Body of pancreas (tissue), 4 donors: ENCODE data around the gene COPG2. TPM values are rescaled to one million over a fixed set of nuclear protein-coding genes. Genes with fewer than 3 reads are reported as not detected.

Experiments
- ATAC-seq: fragments of 150-250 bp; one replicate; pipeline ENCODE4 v1.9.1; 2016
- DNase-seq, 4 donors: peaks; one replicate each; pipeline ENCODE4 v3.0.0-alpha.2; 2019
- H3K27ac ChIP-seq, 4 donors: fragments of 200-600 bp; sonication (generic); 1 replicate in 3 of 4; 2 replicates in 1 of 4; pipeline versions ENCODE4 v1.5.1 to v1.6.1; 2016 to 2019; ENCODE audit warnings: mild to moderate bottlenecking in 1 of 4, mixed read lengths in 1 of 4, moderate library complexity in 1 of 4
- H3K27me3 ChIP-seq, 2 donors: fragments of 200-600 bp; sonication (generic); one replicate each; pipeline ENCODE4 v1.6.0; 2016; ENCODE audit warnings: mild to moderate bottlenecking in 1 of 2
- H3K36me3 ChIP-seq, 2 donors: fragments of 200-600 bp; sonication (generic); replicated peaks in 1 of 2; 2 replicates each; pipeline ENCODE4 v1.5.1; 2016; ENCODE audit warnings: low read depth in 2 of 2; ENCODE audit not compliant: insufficient read depth in 1 of 2
- H3K4me1 ChIP-seq: fragments of 200-600 bp; sonication (generic); one replicate; pipeline ENCODE4 v1.6.0; 2016
- H3K4me3 ChIP-seq, 2 donors: fragments of 200-600 bp; sonication (generic); 1 replicate in 1 of 2; 2 replicates in 1 of 2; pipeline ENCODE4 v1.5.1; 2016 to 2019
- H3K9me3 ChIP-seq, 3 donors: fragments of 200-600 bp; sonication (generic); 1 replicate in 2 of 3; 2 replicates in 1 of 3; pipeline ENCODE4 v1.5.1; 2016
- POLR2A ChIP-seq, 3 donors: fragments of 450-650 bp; IDR thresholded peaks; one replicate each; pipeline ENCODE4 v1.6.1; 2016; ENCODE audit warnings: antibody characterized with exemption in 3 of 3, mild to moderate bottlenecking in 2 of 3
- WGBS, 2 donors: methylation state at CpG; one replicate each; pipeline ENCODE4 v1.1.5; 2017; 5-methylcytosine and 5-hydroxymethylcytosine counted together
- intact Hi-C: fragments of 100-400 bp; cut with DNase I; formaldehyde crosslinking; loops from one replicate; pipeline ENCODE4 v1.15.1; 2023
- total RNA-seq, 2 donors: library from RNA; depleted of rRNA; stranded (reverse); fragments of >200 nt; gene quantifications; one replicate each; pipeline ENCODE4 v1.1.0, GENCODE V29; 2016
- TF ChIP-seq, protein P1 (sequence below), 7 experiments: fragments of 450-650 bp in 4 of 7; fragments of 200-600 bp in 3 of 7; sonication (generic) in 3 of 7; IDR thresholded peaks; one replicate each; pipeline ENCODE4 v1.5.1; 2016 to 2019; ENCODE audit warnings: antibody characterized with exemption in 7 of 7

The COPG2 gene
- total RNA-seq, 2 donors from 2014 or later, result 12.5 to 14.5 TPM

GRCh38 chr7:130492523-130493274 is 175.8 kb downstream of the COPG2 start:
- intact Hi-C loops, result loop anchor here (10.0 kb wide), 1 partner anchor 418 kb away; the partner anchor contains the start of gene KLHDC10
- DNase-seq, result peak in 1 of 4 donors; percentile 24

DNA sequence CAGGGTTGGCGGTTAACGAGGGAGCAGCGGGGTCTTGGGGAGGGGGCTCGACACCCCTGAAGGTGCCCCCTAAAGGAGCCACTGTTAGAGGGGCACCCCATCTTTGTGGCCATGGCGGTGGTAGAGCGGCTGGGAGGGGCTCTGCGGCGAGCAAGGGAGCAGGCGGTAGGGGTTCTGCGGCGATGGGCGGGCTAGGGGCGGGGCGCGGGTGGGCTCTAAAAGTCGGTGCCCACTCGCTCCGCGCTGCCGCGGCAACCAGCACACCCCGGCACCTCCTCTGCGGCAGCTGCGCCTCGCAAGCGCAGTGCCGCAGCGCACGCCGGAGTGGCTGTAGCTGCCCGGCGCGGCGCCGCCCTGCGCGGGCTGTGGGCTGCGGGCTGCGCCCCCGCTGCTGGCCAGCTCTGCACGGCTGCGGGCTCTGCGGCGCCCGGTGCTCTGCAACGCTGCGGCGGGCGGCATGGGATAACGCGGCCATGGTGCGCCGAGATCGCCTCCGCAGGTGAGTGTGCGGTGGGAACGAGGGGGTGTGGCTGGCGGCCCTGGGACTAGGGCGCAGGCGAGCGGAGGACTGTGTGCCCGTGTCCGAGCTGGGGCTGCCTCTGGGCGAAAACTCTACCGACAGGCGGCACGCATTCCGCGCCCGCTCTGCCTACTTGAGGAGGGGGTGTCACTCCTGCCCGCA is 176.6 kb downstream of the COPG2 start, which contains the start of gene MEST:
Gene MEST (plus strand): TSS at position 245 of the 682 bp plus-strand sequence. CDS start 229 bp downstream, at position 474.
- no peak within 1 kb of the TSS for H3K4me3 ChIP-seq
- no peak for TF ChIP-seq POLR2A (IDR thresholded peaks at IDR 0.05)
- TF ChIP-seq, protein P1, sequence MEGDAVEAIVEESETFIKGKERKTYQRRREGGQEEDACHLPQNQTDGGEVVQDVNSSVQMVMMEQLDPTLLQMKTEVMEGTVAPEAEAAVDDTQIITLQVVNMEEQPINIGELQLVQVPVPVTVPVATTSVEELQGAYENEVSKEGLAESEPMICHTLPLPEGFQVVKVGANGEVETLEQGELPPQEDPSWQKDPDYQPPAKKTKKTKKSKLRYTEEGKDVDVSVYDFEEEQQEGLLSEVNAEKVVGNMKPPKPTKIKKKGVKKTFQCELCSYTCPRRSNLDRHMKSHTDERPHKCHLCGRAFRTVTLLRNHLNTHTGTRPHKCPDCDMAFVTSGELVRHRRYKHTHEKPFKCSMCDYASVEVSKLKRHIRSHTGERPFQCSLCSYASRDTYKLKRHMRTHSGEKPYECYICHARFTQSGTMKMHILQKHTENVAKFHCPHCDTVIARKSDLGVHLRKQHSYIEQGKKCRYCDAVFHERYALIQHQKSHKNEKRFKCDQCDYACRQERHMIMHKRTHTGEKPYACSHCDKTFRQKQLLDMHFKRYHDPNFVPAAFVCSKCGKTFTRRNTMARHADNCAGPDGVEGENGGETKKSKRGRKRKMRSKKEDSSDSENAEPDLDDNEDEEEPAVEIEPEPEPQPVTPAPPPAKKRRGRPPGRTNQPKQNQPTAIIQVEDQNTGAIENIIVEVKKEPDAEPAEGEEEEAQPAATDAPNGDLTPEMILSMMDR (IDR thresholded peaks at IDR 0.05), result peak in 1 of 7 experiments; percentile 6
- intact Hi-C loops, result loop anchor here (10.0 kb wide), 1 partner anchor 417 kb away; the partner anchor contains the start of gene KLHDC10
- peak; percentile 27 for ATAC-seq
- DNase-seq, result peak; percentile 31 to 54 (median 36)
- no peaks in the 10 kb centered on the region for H3K27me3 ChIP-seq
- H3K4me1 ChIP-seq, result peaks cover 65% of the 10 kb centered on the region
- H3K9me3 ChIP-seq, result no peaks in the 10 kb centered on the region
- H3K36me3 ChIP-seq, result peaks cover 0 to 1% of the 10 kb centered on the region in 2 donors
- WGBS, 2 donors, result 23 to 50% methylated on average over 4 to 38 of the region's 71 CpGs
- peak within 1 kb of the TSS in 2 of 4 donors; percentile 5 to 30 for H3K27ac ChIP-seq

More at GRCh38 chr7:130492523-130493274, 175.8 kb downstream of the COPG2 start:
- H3K27me3 ChIP-seq, result no peaks in the 10 kb centered on the region
- peaks cover 0 to 1% of the 10 kb centered on the region in 2 donors for H3K36me3 ChIP-seq
- WGBS, 2 donors, result 46 to 63% methylated on average over 45 to 50 of the region's 50 CpGs
- H3K9me3 ChIP-seq, result no peaks in the 10 kb centered on the region
- H3K4me1 ChIP-seq, result peaks cover 57% of the 10 kb centered on the region
- H3K4me3 ChIP-seq, result no peak overlapping the region
- no peak overlapping the region for H3K27ac ChIP-seq
- TF ChIP-seq, protein P1 (IDR thresholded peaks at IDR 0.05), result no peak
- no peak for TF ChIP-seq POLR2A (IDR thresholded peaks at IDR 0.05)
- no peak for ATAC-seq

- intact Hi-C loops, result loop anchor here (10.0 kb wide), 1 partner anchor 416 kb away; the partner anchor contains the start of gene KLHDC10
- Histone ChIP-seq H3K4me3 (no peak overlapping the region), H3K27ac (peak overlapping the region in 2 of 4 donors; percentile 5 to 30), H3K27me3 (no peaks in the 10 kb centered on the region), H3K4me1 (peaks cover 71% of the 10 kb centered on the region), H3K36me3 (no peaks in the 10 kb centered on the region), H3K9me3 (no peaks in the 10 kb centered on the region)
- 47 to 64% methylated on average over 48 to 62 of the region's 62 CpGs for WGBS, 2 donors
- DNase-seq (peak; percentile 40 to 68 (median 50)), ATAC-seq (peak; percentile 25)
- TF ChIP-seq, protein P1 (IDR thresholded peaks at IDR 0.05), result peak; percentile 12 to 60 (median 52)
- TF ChIP-seq POLR2A (IDR thresholded peaks at IDR 0.05), result peak in 1 of 3 donors; percentile 17
Observed at GRCh38 chr7:130490888-130491804, 177.4 kb downstream of the COPG2 start.

DNA sequence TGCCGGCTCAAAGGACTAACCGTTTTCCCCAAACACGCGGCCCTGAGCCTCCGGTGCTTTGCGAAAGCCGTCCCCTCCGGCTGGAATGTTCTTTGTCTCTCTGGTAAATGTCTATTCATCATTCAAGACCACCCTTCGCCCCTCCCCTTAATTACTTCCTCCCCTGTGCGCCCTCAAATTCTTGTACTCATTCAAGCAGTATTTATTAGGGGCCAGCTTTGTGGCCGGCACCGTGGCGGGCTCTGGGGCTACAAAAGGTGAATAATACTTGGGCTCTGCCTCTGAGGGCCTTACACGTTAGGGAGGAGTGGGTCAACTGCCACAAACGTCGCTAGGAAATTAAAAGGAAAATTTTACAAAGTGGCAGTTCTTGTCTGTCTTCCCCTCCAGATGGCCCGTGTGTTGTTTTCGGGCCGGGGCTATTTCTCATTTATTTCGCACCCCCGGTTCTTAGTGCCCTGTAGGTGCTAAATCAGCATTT is 178.2 kb downstream of the COPG2 start:
- Histone ChIP-seq H3K27me3 (no peaks in the 10 kb centered on the region), H3K27ac (peak overlapping the region in 1 of 4 donors; percentile 5), H3K4me1 (peaks cover 77% of the 10 kb centered on the region), H3K4me3 (no peak overlapping the region), H3K36me3 (no peaks in the 10 kb centered on the region), H3K9me3 (no peaks in the 10 kb centered on the region)
- no peak for DNase-seq
- no peak for ATAC-seq
- no peak for TF ChIP-seq POLR2A (IDR thresholded peaks at IDR 0.05)
- TF ChIP-seq, protein P1 (IDR thresholded peaks at IDR 0.05), result no peak
- whole genome bisulfite sequencing, 2 donors, result 66 to 88% methylated on average over 21 of the region's 21 CpGs
- intact Hi-C loops, result loop anchor here (10.0 kb wide), 1 partner anchor 416 kb away; the partner anchor contains the start of gene KLHDC10
